Keratinocyte (primary cell): ENCODE data around the gene STAC. TPM values are rescaled to one million over a fixed set of nuclear protein-coding genes. Genes with fewer than 3 reads are reported as not detected.

Experiments
- DNase-seq: peaks from one replicate; pipeline ENCODE4 v3.0.0-alpha.2; 2011; ENCODE audit warnings: low read depth, missing footprints, low spot score
- FAIRE-seq: peaks from 2 replicates; lab custom pipeline; 2011; peaks lifted over from hg19 to GRCh38; lab: Jason Lieb, UNC
- H2AFZ ChIP-seq: 2 replicates; pipeline ENCODE4 v1.6.0; 2012; ENCODE audit warnings: low read length, control low read depth, inconsistent platforms; ENCODE audit not compliant: control insufficient read depth
- H3K27ac ChIP-seq: 2 replicates; pipeline ENCODE4 v1.5.1; 2011; ENCODE audit warnings: low read length; ENCODE audit not compliant: control insufficient read depth, insufficient read depth
- H3K27me3 ChIP-seq: 3 replicates; pipeline ENCODE4 v1.6.0; 2011; ENCODE audit warnings: low read length; ENCODE audit not compliant: control insufficient read depth, insufficient read depth; ENCODE audit errors: extremely low read depth
- H3K36me3 ChIP-seq, 2 experiments: 2 replicates in 1 of 2; 3 replicates in 1 of 2; pipeline ENCODE4 v1.5.1; 2011; ENCODE audit warnings: low read length in 2 of 2, mild to moderate bottlenecking in 1 of 2; ENCODE audit not compliant: control insufficient read depth in 2 of 2, insufficient read depth in 2 of 2; ENCODE audit errors: extremely low read depth in 1 of 2
- H3K4me1 ChIP-seq: 3 replicates; pipeline ENCODE4 v1.5.1; 2011; ENCODE audit warnings: low read length; ENCODE audit not compliant: control insufficient read depth, insufficient read depth; ENCODE audit errors: extremely low read depth
- H3K4me2 ChIP-seq: 3 replicates; pipeline ENCODE4 v1.6.0; 2011; ENCODE audit warnings: low read depth, low read length; ENCODE audit not compliant: control insufficient read depth, insufficient read depth; ENCODE audit errors: extremely low read depth
- H3K4me3 ChIP-seq, 3 experiments: fragments of 200-600 bp in 1 of 3; sonication (generic) in 1 of 3; 2 replicates in 2 of 3; 3 replicates in 1 of 3; pipeline ENCODE4 v1.5.1; 2011 to 2016; ENCODE audit warnings: low read length in 3 of 3, mild to moderate bottlenecking in 3 of 3, control low read depth in 2 of 3, inconsistent platforms in 1 of 3, low read depth in 1 of 3, mixed read lengths in 1 of 3, mixed run types in 1 of 3, moderate library complexity in 1 of 3; ENCODE audit not compliant: control insufficient read depth in 2 of 3, insufficient read depth in 2 of 3; ENCODE audit errors: extremely low read depth in 1 of 3
- H3K79me2 ChIP-seq: 2 replicates; pipeline ENCODE4 v1.6.0; 2012; ENCODE audit warnings: low read length; ENCODE audit not compliant: control insufficient read depth, insufficient read depth
- H3K9ac ChIP-seq: 3 replicates; pipeline ENCODE4 v1.6.0; 2011; ENCODE audit warnings: low read length; ENCODE audit not compliant: control insufficient read depth, insufficient read depth; ENCODE audit errors: extremely low read depth
- H3K9me1 ChIP-seq: 3 replicates; pipeline ENCODE4 v1.6.0; 2011; ENCODE audit warnings: low read length; ENCODE audit not compliant: control insufficient read depth, insufficient read depth; ENCODE audit errors: extremely low read depth
- H3K9me3 ChIP-seq: 2 replicates; pipeline ENCODE4 v1.5.1; 2012; ENCODE audit warnings: low read depth, low read length; ENCODE audit not compliant: control insufficient read depth
- H4K20me1 ChIP-seq: 3 replicates; pipeline ENCODE4 v1.6.0; 2011; ENCODE audit warnings: low read length; ENCODE audit not compliant: control insufficient read depth, insufficient read depth; ENCODE audit errors: extremely low read depth
- CTCF ChIP-seq, 3 experiments: IDR thresholded peaks in 1 of 3; conservative IDR thresholded peaks in 1 of 3; optimal IDR thresholded peaks in 1 of 3; 2 replicates in 2 of 3; 3 replicates in 1 of 3; pipeline versions ENCODE3 to v1.5.1; 2011; ENCODE audit warnings: low read length in 3 of 3, mild to moderate bottlenecking in 3 of 3, moderate library complexity in 2 of 3, control low read depth in 1 of 3, inconsistent platforms in 1 of 3; ENCODE audit not compliant: insufficient read depth in 2 of 3; ENCODE audit errors: extremely low read depth in 1 of 3
- EZH2 ChIP-seq: IDR thresholded peaks from one replicate; pipeline ENCODE4 v1.6.1; 2012; ENCODE audit warnings: inconsistent platforms, mild to moderate bottlenecking, low read length, moderate library complexity
- dilution Hi-C: fragments of 300-500 bp; cut with MboI; formaldehyde crosslinking; loops from one replicate; pipeline ENCODE4 v1.7.0; 2020; ENCODE audit warnings: low sequenced_read_pairs; ENCODE audit not compliant: extremely low pct_ligation_motif_present
- polyA plus RNA-seq, 5 experiments: library from polyadenylated mRNA; depleted of rRNA in 3 of 5; stranded (reverse) in 3 of 5; stranded (forward) in 1 of 5; unstranded in 1 of 5; fragments of >200 nt; gene quantifications; 1 replicate in 1 of 5; 2 replicates in 3 of 5; 3 replicates in 1 of 5; pipeline versions ENCODE4 v1.2.1 to v1.2.3, GENCODE V29; 2011 to 2012; ENCODE audit warnings: missing spikeins in 2 of 5, low read depth in 1 of 5, low replicate concordance in 1 of 5

STAC gene
- polyA plus RNA-seq, 1 donor (not counting 4 experiments of a cell fraction or from before 2014, with no cell fraction given), result 7.9 TPM

DNA sequence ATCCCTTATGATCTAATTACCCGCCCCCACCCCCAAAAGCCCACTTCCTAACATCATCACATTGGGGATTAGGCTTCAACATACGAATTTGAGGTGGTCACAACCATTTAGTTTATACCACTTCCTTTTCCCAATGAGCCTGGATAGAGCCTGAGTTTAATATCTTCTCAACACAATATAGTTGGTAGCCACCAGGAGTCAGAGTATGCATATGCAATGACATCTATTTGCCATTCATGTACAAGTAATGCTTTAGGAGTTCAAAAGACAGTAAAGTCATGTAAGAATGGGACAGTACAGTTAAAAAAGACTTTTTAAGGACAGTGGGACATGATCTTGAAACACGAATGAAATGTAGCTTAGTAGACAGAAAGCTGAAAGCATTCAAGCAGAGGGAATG, 211.7 kb downstream of the STAC start:
- Histone ChIP-seq H3K36me3 (no peaks in the 10 kb centered on the region), H3K4me2 (no peak overlapping the region), H2AFZ (no peak overlapping the region), H3K9me1 (no peaks in the 10 kb centered on the region), H3K9ac (no peak overlapping the region), H3K9me3 (no peaks in the 10 kb centered on the region), H3K4me3 (no peak overlapping the region), H4K20me1 (no peaks in the 10 kb centered on the region), H3K27me3 (no peaks in the 10 kb centered on the region), H3K4me1 (no peaks in the 10 kb centered on the region), H3K79me2 (no peaks in the 10 kb centered on the region), H3K27ac (no peak overlapping the region)
- dilution Hi-C loops, result loop anchor here (25.0 kb wide), 1 partner anchor 95 kb away; no protein-coding TSS in a partner anchor
- no peak for TF ChIP-seq EZH2
- TF ChIP-seq CTCF (optimal IDR thresholded peaks at IDR 0.05 in 1 of 3, IDR thresholded peaks at IDR 0.05 in 1 of 3, conservative IDR thresholded peaks at IDR 0.05 in 1 of 3; ENCODE audit: extremely low read depth in 1 of 3, insufficient read depth in 2 of 3, low read length in 3 of 3), result peak in 2 of 3 experiments; percentile 16 to 27
- DNase-seq (no peak), FAIRE-seq (no peak)

- no peaks in the 10 kb centered on the region for H3K79me2 ChIP-seq
- no peak for FAIRE-seq
- DNase-seq, result no peak
- no peaks in the 10 kb centered on the region for H3K4me1 ChIP-seq
- H3K27me3 ChIP-seq, result no peaks in the 10 kb centered on the region
- H3K36me3 ChIP-seq, result no peaks in the 10 kb centered on the region
- no peak overlapping the region for H3K4me3 ChIP-seq
- H3K9me3 ChIP-seq, result no peaks in the 10 kb centered on the region
- no peak for TF ChIP-seq EZH2
- no peak for TF ChIP-seq CTCF (optimal IDR thresholded peaks at IDR 0.05 in 1 of 3, IDR thresholded peaks at IDR 0.05 in 1 of 3, conservative IDR thresholded peaks at IDR 0.05 in 1 of 3; ENCODE audit: extremely low read depth in 1 of 3, insufficient read depth in 2 of 3, low read length in 3 of 3)
- no peak overlapping the region for H3K27ac ChIP-seq
- H3K9ac ChIP-seq, result no peak overlapping the region
- H3K4me2 ChIP-seq, result no peak overlapping the region
- H4K20me1 ChIP-seq, result no peaks in the 10 kb centered on the region
- no peaks in the 10 kb centered on the region for H3K9me1 ChIP-seq
- no peak overlapping the region for H2AFZ ChIP-seq
- dilution Hi-C loops, result loop anchor here (25.0 kb wide), 1 partner anchor 92 kb away; no protein-coding TSS in a partner anchor
Measured at GRCh38 chr3:36595511-36595910, 215.2 kb downstream of the STAC start.
